Ectodermal cell (in vitro differentiated cells): ENCODE measurements around the gene TMTC2.

Experiments
- H3K27ac ChIP-seq: 2 replicates; pipeline ENCODE4 v1.7.0; 2013; ENCODE audit warnings: mild to moderate bottlenecking, low read depth, low read length; ENCODE audit not compliant: insufficient read depth, poor library complexity, severe bottlenecking
- H3K27me3 ChIP-seq: 2 replicates; pipeline ENCODE4 v1.7.0; 2013; ENCODE audit warnings: mild to moderate bottlenecking, low read length; ENCODE audit not compliant: insufficient read depth, control insufficient read depth, poor library complexity, severe bottlenecking
- H3K36me3 ChIP-seq: one replicate; pipeline ENCODE4 v1.7.0; 2013; ENCODE audit warnings: low read length; ENCODE audit not compliant: control insufficient read depth, insufficient read depth
- H3K4me1 ChIP-seq: one replicate; pipeline ENCODE4 v1.7.0; 2013; ENCODE audit warnings: low read length; ENCODE audit not compliant: control insufficient read depth, insufficient read depth
- H3K4me3 ChIP-seq: 2 replicates; pipeline ENCODE4 v1.7.0; 2013; ENCODE audit warnings: low read depth, low read length, control low read depth; ENCODE audit not compliant: insufficient read depth
- H3K9me3 ChIP-seq: 2 replicates; pipeline ENCODE4 v1.7.0; 2013; ENCODE audit warnings: mild to moderate bottlenecking, low read length, moderate library complexity; ENCODE audit not compliant: control insufficient read depth
- WGBS, 2 experiments: methylation state at CpG; one replicate each; pipeline ENCODE4 v1.1.7; 2013; ENCODE audit warnings: missing lambda C conversion rate in 2 of 2; 5-methylcytosine and 5-hydroxymethylcytosine counted together

The TMTC2 gene

GRCh38 chr12:82972624-82973023, 285.9 kb downstream of the TMTC2 start:
- Histone ChIP-seq H3K4me1 (no peaks in the 10 kb centered on the region), H3K9me3 (no peaks in the 10 kb centered on the region), H3K27me3 (no peaks in the 10 kb centered on the region), H3K4me3 (no peak overlapping the region), H3K36me3 (no peaks in the 10 kb centered on the region), H3K27ac (no peak overlapping the region)
- 94 to 99% methylated on average over 3 of the region's 3 CpGs for WGBS, 2 experiments

DNA sequence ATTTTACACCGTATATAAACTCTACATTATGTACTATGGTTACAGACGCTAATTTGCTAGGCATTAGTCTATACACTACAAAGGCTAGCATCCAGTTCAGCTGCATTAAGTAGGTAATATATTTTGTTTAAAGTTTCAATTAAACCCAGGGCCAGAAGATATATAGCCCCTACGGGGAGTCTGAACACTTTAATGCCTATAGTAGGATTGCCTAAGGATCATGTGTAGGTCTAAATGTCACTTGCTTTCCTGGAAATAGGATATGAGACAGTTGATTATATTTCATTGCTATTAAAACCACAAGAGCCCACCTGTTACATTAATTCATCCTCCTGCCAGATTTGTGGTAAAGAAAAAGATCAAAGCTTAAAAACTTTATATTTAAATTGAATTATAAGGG, 286.9 kb downstream of the TMTC2 start:
- no peaks in the 10 kb centered on the region for H3K36me3 ChIP-seq
- no peaks in the 10 kb centered on the region for H3K9me3 ChIP-seq
- no peaks in the 10 kb centered on the region for H3K27me3 ChIP-seq
- WGBS, 2 experiments = 93 to 98% methylated on average over 2 to 3 of the region's 3 CpGs
- H3K4me1 ChIP-seq = no peaks in the 10 kb centered on the region
- H3K4me3 ChIP-seq = no peak overlapping the region
- H3K27ac ChIP-seq = no peak overlapping the region

- Histone ChIP-seq H3K4me1 (no peaks in the 10 kb centered on the region), H3K27ac (no peak overlapping the region), H3K4me3 (no peak overlapping the region), H3K27me3 (no peaks in the 10 kb centered on the region), H3K36me3 (no peaks in the 10 kb centered on the region), H3K9me3 (no peaks in the 10 kb centered on the region)
- WGBS, 2 experiments = 100% methylated on average over 1 of the region's 1 CpG; no CpG with 5 or more reads in 1 of the 2 experiments
These were observed 294.4 kb downstream of the TMTC2 start for GRCh38 chr12:82981150-82981549.

DNA sequence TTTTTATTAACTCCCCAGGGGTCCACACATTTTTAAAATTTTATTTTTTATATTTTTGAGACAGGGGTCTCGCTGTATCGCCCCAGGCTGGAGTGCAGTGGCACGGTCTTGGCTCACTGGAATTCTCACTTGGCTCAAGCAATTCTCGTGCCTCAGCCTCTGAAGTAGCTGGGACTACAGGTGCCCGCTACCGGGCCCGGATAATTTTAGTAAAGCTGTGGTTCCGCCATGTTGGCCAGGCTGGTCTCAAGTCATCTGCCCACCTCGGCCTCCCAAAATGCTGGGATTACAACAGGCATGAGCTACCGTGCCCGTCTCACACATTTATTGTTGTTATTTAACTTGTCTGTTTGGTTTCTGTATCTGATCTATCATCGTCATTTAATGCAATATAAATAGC, 307.4 kb downstream of the TMTC2 start:
- no peaks in the 10 kb centered on the region for H3K9me3 ChIP-seq
- no peak overlapping the region for H3K27ac ChIP-seq
- no peaks in the 10 kb centered on the region for H3K27me3 ChIP-seq
- no peak overlapping the region for H3K4me3 ChIP-seq
- no peaks in the 10 kb centered on the region for H3K36me3 ChIP-seq
- 89 to 92% methylated on average over 11 to 12 of the region's 12 CpGs for WGBS, 2 experiments
- no peaks in the 10 kb centered on the region for H3K4me1 ChIP-seq

- Histone ChIP-seq H3K4me3 (no peak overlapping the region), H3K27me3 (no peaks in the 10 kb centered on the region), H3K9me3 (no peaks in the 10 kb centered on the region), H3K4me1 (no peaks in the 10 kb centered on the region), H3K36me3 (no peaks in the 10 kb centered on the region), H3K27ac (no peak overlapping the region)
These were observed 309.6 kb downstream of the TMTC2 start for GRCh38 chr12:82996168-82996812.

GRCh38 chr12:82998509-82998908, 311.8 kb downstream of the TMTC2 start:
- Histone ChIP-seq H3K4me3 (no peak overlapping the region), H3K36me3 (no peaks in the 10 kb centered on the region), H3K4me1 (no peaks in the 10 kb centered on the region), H3K27ac (no peak overlapping the region), H3K27me3 (no peaks in the 10 kb centered on the region), H3K9me3 (no peaks in the 10 kb centered on the region)

DNA sequence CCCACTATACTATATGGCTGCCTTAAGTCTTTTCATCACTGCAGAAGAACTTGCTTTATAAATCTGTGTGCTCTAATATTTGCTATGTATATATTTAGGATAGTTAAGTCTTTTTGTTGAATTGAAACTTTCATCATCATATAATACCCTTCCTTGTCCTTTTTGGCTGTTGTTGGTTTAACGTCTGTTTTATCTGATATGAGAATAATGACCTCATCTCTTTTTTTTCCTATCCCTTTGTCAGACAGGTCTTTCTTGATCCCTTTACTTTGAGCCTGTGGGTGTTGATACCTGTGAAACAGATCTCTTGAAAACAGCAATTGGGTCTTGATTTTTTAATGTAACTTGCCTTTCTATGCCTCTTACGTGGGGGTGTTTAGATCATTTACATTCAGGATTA, 316.3 kb downstream of the TMTC2 start:
- no peak overlapping the region for H3K27ac ChIP-seq
- H3K4me1 ChIP-seq = peaks cover 6% of the 10 kb centered on the region
- H3K9me3 ChIP-seq = no peaks in the 10 kb centered on the region
- no peaks in the 10 kb centered on the region for H3K27me3 ChIP-seq
- no peak overlapping the region for H3K4me3 ChIP-seq
- peaks cover 5% of the 10 kb centered on the region for H3K36me3 ChIP-seq
- WGBS, 2 experiments = 100% methylated on average over 1 of the region's 2 CpGs

GRCh38 chr12:83005534-83006197, 319.0 kb downstream of the TMTC2 start:
- WGBS, 2 experiments = 96 to 97% methylated on average over 6 of the region's 6 CpGs
- Histone ChIP-seq H3K4me3 (no peak overlapping the region), H3K36me3 (peaks cover 8% of the 10 kb centered on the region), H3K9me3 (no peaks in the 10 kb centered on the region), H3K27me3 (no peaks in the 10 kb centered on the region), H3K4me1 (peaks cover 6% of the 10 kb centered on the region), H3K27ac (no peak overlapping the region)

GRCh38 chr12:83008703-83009102, 322.0 kb downstream of the TMTC2 start:
- peaks cover 13% of the 10 kb centered on the region for H3K36me3 ChIP-seq
- H3K4me1 ChIP-seq = peaks cover 6% of the 10 kb centered on the region
- no peaks in the 10 kb centered on the region for H3K27me3 ChIP-seq
- no peak overlapping the region for H3K27ac ChIP-seq
- H3K4me3 ChIP-seq = no peak overlapping the region
- 58 to 63% methylated on average over 3 of the region's 3 CpGs for WGBS, 2 experiments
- no peaks in the 10 kb centered on the region for H3K9me3 ChIP-seq

DNA sequence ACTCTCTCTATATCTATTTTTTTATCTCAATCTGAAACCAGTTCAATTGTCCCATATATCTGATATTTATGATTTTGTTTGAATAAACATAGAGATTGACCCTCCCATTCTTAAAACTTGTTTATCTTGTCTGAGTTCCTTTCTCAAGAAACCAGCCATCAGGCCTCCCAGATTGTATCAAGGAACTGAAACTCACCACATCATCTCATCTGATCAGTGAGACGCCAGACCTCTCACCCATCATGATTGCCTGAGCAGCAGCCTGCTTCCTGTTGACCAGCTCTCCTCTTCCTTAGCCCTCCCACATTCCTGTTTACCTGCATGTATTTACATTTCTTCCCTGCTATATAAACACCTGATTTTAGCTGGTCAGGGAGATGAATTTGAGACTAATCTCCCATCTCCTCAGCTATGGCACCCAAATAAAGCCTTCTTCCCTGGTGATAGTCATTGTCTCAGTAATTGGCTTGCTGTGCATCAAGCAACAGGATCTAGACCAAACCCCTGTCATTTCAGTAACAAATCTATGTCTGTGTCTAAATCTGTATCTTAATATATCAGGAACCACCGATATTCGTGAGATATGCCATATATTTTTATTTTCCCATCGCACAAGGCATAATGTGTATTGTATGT, 323.6 kb downstream of the TMTC2 start:
- Histone ChIP-seq H3K9me3 (no peaks in the 10 kb centered on the region), H3K36me3 (peaks cover 13% of the 10 kb centered on the region), H3K27me3 (no peaks in the 10 kb centered on the region), H3K4me3 (no peak overlapping the region), H3K27ac (no peak overlapping the region), H3K4me1 (no peaks in the 10 kb centered on the region)
- 50% methylated on average over 2 to 4 of the region's 4 CpGs for WGBS, 2 experiments
